KMS-11 (cell line): ENCODE data around the gene HOXD8.

Experiments used
- H2AFZ ChIP-seq: fragments of 200-600 bp; sonication (generic); 2 replicates; pipeline ENCODE4 v1.6.1; 2016; ENCODE audit warnings: antibody characterized with exemption, mixed run types, low read depth
- H3K27ac ChIP-seq: fragments of 200-600 bp; sonication (generic); 2 replicates; pipeline ENCODE4 v1.6.1; 2016; ENCODE audit warnings: mild to moderate bottlenecking, mixed run types
- H3K27me3 ChIP-seq: fragments of 200-600 bp; sonication (generic); 2 replicates; pipeline ENCODE4 v1.6.1; 2017; ENCODE audit warnings: mild to moderate bottlenecking, low read depth, mixed run types, moderate library complexity; ENCODE audit not compliant: insufficient read depth
- H3K36me3 ChIP-seq: fragments of 200-600 bp; sonication (generic); 2 replicates; pipeline ENCODE4 v1.6.1; 2017; ENCODE audit warnings: mild to moderate bottlenecking, mixed run types; ENCODE audit not compliant: insufficient read depth
- H3K4me1 ChIP-seq: fragments of 200-600 bp; sonication (generic); 2 replicates; pipeline ENCODE4 v1.6.1; 2016; ENCODE audit warnings: mild to moderate bottlenecking, low read depth, mixed run types; ENCODE audit not compliant: poor library complexity, severe bottlenecking
- H3K4me2 ChIP-seq: fragments of 200-600 bp; sonication (generic); 2 replicates; pipeline ENCODE4 v1.7.0; 2016; ENCODE audit warnings: mild to moderate bottlenecking, mixed run types
- H3K4me3 ChIP-seq: fragments of 200-600 bp; sonication (generic); IDR thresholded peaks from 2 replicates; pipeline ENCODE4 v1.6.1; 2017; ENCODE audit warnings: low read depth, low read length, mixed read lengths; ENCODE audit not compliant: insufficient read depth
- H3K79me2 ChIP-seq: fragments of 200-600 bp; sonication (generic); 2 replicates; pipeline ENCODE4 v1.6.1; 2016; ENCODE audit warnings: low read depth, mixed run types; ENCODE audit not compliant: insufficient read depth
- H3K9ac ChIP-seq: fragments of 200-600 bp; sonication (generic); 2 replicates; pipeline ENCODE4 v1.6.1; 2016; ENCODE audit warnings: mild to moderate bottlenecking, mixed run types
- H4K20me1 ChIP-seq: fragments of 200-600 bp; sonication (generic); 2 replicates; pipeline ENCODE4 v1.6.1; 2016; ENCODE audit warnings: mild to moderate bottlenecking, mixed run types; ENCODE audit not compliant: insufficient read depth
- TF ChIP-seq, protein P1 (sequence below): fragments of 200-600 bp; sonication (generic); conservative IDR thresholded peaks from 2 replicates; pipeline ENCODE4 v1.6.1; 2017; ENCODE audit warnings: low read depth, mild to moderate bottlenecking, antibody characterized with exemption, low read length, moderate library complexity, mixed read lengths

Gene HOXD8

DNA sequence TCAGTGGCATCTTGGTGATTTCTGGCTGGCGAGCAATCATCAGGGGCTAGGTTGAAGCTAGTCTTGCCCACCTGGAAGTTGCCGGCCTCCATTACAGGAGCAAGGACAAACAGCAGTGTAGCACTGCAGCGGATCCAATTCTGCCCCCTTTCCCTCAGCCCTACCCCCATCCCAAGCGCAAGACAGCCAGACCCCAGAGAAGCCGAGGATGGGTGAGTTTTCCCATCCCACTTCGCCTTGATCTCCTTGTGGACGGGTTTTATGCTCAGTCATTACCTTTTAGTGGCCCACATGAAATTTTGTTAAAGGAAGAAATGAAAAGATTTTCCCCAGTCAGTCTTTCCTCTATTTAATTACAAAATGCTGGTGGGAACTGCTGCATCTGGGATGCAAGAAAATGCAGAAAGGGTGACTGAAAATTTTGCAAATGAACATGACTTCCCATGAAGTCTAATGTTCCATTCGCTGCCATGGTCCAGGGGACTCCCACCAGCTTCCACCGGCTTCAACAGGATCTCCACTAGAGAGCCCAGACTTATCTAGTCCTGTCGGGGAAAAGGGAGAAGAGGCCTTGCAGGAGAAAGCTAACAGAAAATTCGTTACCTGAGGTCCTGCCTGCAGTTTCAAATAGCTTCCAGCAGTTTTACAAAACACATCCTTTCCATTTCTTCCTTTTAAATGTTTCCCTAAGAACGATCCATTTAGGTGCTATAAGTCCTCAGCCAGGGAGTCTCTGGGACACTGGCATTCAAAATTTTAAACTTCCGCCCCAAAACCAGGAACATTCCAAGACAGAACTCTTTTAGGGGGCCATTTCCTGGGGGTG, 8.9 kb upstream of the HOXD8 start:
- Histone ChIP-seq H3K27me3 (no peaks in the 10 kb centered on the region), H3K79me2 (no peaks in the 10 kb centered on the region), H2AFZ (no peak overlapping the region), H3K4me3 (no peak overlapping the region), H3K9ac (no peak overlapping the region), H3K4me2 (no peak overlapping the region), H3K4me1 (no peaks in the 10 kb centered on the region), H3K27ac (no peak overlapping the region), H3K36me3 (no peaks in the 10 kb centered on the region), H4K20me1 (no peaks in the 10 kb centered on the region)
- TF ChIP-seq, protein P1, sequence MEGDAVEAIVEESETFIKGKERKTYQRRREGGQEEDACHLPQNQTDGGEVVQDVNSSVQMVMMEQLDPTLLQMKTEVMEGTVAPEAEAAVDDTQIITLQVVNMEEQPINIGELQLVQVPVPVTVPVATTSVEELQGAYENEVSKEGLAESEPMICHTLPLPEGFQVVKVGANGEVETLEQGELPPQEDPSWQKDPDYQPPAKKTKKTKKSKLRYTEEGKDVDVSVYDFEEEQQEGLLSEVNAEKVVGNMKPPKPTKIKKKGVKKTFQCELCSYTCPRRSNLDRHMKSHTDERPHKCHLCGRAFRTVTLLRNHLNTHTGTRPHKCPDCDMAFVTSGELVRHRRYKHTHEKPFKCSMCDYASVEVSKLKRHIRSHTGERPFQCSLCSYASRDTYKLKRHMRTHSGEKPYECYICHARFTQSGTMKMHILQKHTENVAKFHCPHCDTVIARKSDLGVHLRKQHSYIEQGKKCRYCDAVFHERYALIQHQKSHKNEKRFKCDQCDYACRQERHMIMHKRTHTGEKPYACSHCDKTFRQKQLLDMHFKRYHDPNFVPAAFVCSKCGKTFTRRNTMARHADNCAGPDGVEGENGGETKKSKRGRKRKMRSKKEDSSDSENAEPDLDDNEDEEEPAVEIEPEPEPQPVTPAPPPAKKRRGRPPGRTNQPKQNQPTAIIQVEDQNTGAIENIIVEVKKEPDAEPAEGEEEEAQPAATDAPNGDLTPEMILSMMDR, result no peak

DNA sequence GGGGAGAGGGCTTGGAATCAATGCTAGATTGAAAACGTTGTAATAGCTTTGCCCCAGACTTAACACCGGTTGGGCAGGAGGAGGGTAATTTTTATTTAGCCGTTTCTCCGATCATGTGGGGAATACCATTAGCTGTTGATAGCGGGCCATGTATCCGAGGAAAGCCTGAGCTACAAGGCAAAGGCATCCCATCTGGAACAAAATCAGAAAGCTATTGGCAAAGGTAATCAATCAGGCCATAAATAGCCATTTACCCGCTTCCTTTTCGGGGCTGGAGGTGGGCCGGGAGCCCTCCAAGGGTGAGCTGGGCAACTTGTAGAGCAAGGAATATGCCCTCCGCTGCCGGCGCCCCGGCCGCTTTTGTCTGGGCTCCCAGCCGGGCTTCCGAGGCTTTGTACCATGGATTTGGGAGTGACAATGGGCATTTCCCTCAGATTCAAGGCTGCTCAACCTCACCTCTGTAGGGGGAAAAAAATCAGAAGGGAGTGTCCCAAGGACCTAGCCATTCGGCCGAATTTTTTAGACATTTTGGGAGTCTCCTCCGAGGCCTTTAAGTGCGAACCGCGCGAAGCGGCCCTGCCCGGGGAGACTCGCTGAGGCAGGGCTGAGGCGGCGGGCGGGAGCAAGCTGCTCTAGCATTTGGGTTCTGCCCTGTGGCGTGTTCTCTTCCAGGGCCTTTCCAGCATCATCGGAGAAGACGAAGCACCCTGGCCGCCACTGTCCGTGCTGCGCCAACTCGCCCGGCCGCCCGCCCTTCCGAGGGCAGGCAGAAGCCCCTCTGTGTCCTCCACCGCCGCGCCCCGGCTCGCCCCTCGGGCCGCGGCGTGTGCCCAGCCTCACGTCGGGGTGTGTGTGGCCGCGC, 8.1 kb upstream of the HOXD8 start:
- Histone ChIP-seq H2AFZ (no peak overlapping the region), H3K27me3 (no peaks in the 10 kb centered on the region), H3K4me3 (no peak overlapping the region), H3K4me1 (no peaks in the 10 kb centered on the region), H3K9ac (no peak overlapping the region), H3K4me2 (no peak overlapping the region), H3K36me3 (no peaks in the 10 kb centered on the region), H3K79me2 (no peaks in the 10 kb centered on the region), H4K20me1 (no peaks in the 10 kb centered on the region), H3K27ac (no peak overlapping the region)
- TF ChIP-seq, protein P1, result no peak

DNA sequence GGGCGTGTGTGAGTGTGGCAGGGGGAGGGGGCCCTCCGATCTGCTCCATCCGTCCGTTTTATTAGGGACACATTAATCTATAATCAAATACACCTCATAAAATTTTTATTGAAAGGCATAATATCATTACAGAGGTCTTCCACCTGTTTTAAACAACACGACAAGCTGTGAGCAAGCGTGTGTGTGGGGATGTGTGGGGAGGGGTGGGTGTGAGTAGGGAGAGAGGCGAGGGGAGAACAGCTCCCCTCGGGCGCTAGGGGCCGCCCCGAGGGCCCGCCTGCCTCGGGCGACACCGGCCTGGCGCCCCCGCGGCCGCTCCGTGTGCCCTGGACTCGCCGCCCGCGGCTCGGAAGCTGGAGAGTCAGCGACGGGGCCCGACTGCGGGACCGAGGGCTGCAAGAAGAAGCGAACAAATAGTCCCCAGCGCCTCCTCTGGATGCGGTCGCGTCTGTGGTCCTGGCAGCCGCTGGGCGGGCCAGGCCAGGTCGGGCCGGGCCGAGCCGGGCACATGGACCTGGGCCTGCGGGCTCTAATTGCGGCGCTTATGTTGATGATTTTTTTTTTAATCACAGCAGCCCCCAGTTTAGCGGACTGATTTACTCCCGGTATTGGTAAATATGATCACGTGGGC, 7.3 kb upstream of the HOXD8 start:
- Histone ChIP-seq H4K20me1 (no peaks in the 10 kb centered on the region), H3K79me2 (no peaks in the 10 kb centered on the region), H3K27ac (no peak overlapping the region), H3K4me2 (no peak overlapping the region), H2AFZ (no peak overlapping the region), H3K27me3 (no peaks in the 10 kb centered on the region), H3K4me1 (no peaks in the 10 kb centered on the region), H3K4me3 (no peak overlapping the region), H3K36me3 (no peaks in the 10 kb centered on the region), H3K9ac (no peak overlapping the region)
- TF ChIP-seq, protein P1, result no peak

DNA sequence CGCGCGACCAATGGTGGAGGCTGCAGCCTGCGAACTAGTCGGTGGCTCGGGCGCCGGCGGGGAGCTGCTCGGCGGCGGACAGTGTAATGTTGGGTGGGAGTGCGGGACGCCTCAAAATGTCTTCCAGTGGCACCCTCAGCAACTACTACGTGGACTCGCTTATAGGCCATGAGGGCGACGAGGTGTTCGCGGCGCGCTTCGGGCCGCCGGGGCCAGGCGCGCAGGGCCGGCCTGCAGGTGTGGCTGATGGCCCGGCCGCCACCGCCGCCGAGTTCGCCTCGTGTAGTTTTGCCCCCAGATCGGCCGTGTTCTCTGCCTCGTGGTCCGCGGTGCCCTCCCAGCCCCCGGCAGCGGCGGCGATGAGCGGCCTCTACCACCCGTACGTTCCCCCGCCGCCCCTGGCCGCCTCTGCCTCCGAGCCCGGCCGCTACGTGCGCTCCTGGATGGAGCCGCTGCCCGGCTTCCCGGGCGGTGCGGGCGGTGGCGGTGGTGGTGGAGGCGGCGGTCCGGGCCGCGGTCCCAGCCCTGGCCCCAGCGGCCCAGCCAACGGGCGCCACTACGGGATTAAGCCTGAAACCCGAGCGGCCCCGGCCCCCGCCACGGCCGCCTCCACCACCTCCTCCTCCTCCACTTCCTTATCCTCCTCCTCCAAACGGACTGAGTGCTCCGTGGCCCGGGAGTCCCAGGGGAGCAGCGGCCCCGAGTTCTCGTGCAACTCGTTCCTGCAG, 6.7 kb upstream of the HOXD8 start, which contains the start of gene HOXD9:
HOXD9 (plus strand) TSS at position 37 of the 728 bp plus-strand sequence; CDS start at position 87, 50 bp downstream.
- H3K27me3 ChIP-seq, result no peaks in the 10 kb centered on the region
- H3K27ac ChIP-seq, result no peak within 1 kb of the TSS
- no peaks in the 10 kb centered on the region for H4K20me1 ChIP-seq
- no peak within 1 kb of the TSS for H3K9ac ChIP-seq
- H3K4me1 ChIP-seq, result no peaks in the 10 kb centered on the region
- no peaks in the 10 kb centered on the region for H3K79me2 ChIP-seq
- no peak within 1 kb of the TSS for H3K4me2 ChIP-seq
- H3K4me3 ChIP-seq, result no peak within 1 kb of the TSS
- H2AFZ ChIP-seq, result no peak within 1 kb of the TSS
- TF ChIP-seq, protein P1, result no peak
- no peaks in the 10 kb centered on the region for H3K36me3 ChIP-seq
